HEK293T (cell line): ENCODE results near the gene ADK.

Experiments used
- ELF4 ChIP-seq: fragments of 450-650 bp; IDR thresholded peaks from 2 replicates; pipeline ENCODE4 v1.6.1; 2017; ENCODE audit warnings: antibody characterized with exemption
- FOXA1 ChIP-seq: fragments of 450-650 bp; IDR thresholded peaks from 2 replicates; pipeline ENCODE4 v1.6.1; 2016; ENCODE audit warnings: mild to moderate bottlenecking
- FOXM1 ChIP-seq: fragments of 450-650 bp; IDR thresholded peaks from 2 replicates; pipeline ENCODE4 v1.6.1; 2017; ENCODE audit warnings: mild to moderate bottlenecking, borderline replicate concordance
- SP1 ChIP-seq: fragments of 450-650 bp; IDR thresholded peaks from 2 replicates; pipeline ENCODE4 v1.6.1; 2017
- SUZ12 ChIP-seq: fragments of 450-650 bp; IDR thresholded peaks from 2 replicates; pipeline ENCODE4 v1.6.1; 2016; ENCODE audit warnings: mild to moderate bottlenecking
- TARDBP ChIP-seq: fragments of 450-650 bp; IDR thresholded peaks from 2 replicates; pipeline ENCODE4 v1.6.1; 2016

DNA sequence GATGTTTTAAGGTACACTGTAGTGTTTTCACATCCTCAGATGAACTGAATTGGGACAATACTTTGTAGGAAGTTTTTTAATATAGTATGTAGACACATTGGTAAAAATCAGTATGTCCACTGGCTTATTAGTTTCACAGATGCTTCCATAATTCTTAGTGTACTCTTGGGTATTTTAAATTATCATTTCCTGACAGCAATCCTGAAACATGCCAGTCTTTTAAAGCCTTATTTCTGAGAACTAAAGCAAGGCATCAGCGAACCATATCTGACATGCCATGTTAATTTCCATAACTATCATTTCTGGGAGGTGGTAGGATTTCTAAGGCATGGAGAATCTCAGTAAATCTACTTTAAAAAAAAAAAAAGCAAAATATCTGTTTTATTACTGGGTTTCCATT, 266.4 kb downstream of the ADK start:
- TF ChIP-seq FOXM1 (no peak), FOXA1 (no peak), SUZ12 (no peak), ELF4 (no peak), SP1 (no peak), TARDBP (no peak)
